ENCODE data around the gene CCDC7.
"Not testable (repeated sequence)": the region's sequence is repeated elsewhere in the genome, so short reads cannot be mapped to it uniquely, and the experiment has no call there.

The CCDC7 gene

GRCh38 chr10:32890444-32890843 lies 444.5 kb downstream of the CCDC7 start:
- no peak for DNase-seq

- DNase-seq, result no peak
Measured at GRCh38 chr10:32891261-32891660, 445.3 kb downstream of the CCDC7 start.

- no peak for DNase-seq
Measured at GRCh38 chr10:32893434-32893833, 447.5 kb downstream of the CCDC7 start.

GRCh38 chr10:32893916-32894664 lies 448.1 kb downstream of the CCDC7 start:
- DNase-seq, result no peak

GRCh38 chr10:32895200-32895968 lies 449.4 kb downstream of the CCDC7 start:
- not testable (repeated sequence) for DNase-seq

GRCh38 chr10:32901815-32902214 lies 455.9 kb downstream of the CCDC7 start:
- DNase-seq, result no peak

- no peak for DNase-seq
Measured at GRCh38 chr10:32905466-32905865, 459.5 kb downstream of the CCDC7 start.

- no peak for DNase-seq
Measured at GRCh38 chr10:32906595-32906994, 460.7 kb downstream of the CCDC7 start.

GRCh38 chr10:32909456-32909855 lies 463.5 kb downstream of the CCDC7 start:
- DNase-seq, result no peak

- DNase-seq, result not testable (repeated sequence)
Measured at GRCh38 chr10:32909970-32910369, 464.0 kb downstream of the CCDC7 start.

- DNase-seq, result no peak
Measured at GRCh38 chr10:32911285-32912016, 465.5 kb downstream of the CCDC7 start.

GRCh38 chr10:32917817-32918216 lies 471.9 kb downstream of the CCDC7 start:
- not testable (repeated sequence) for DNase-seq

GRCh38 chr10:32922170-32922569 lies 476.2 kb downstream of the CCDC7 start:
- no peak for DNase-seq

GRCh38 chr10:32923134-32923533 lies 477.2 kb downstream of the CCDC7 start:
- DNase-seq, result no peak

- DNase-seq, result no peak
Measured at GRCh38 chr10:32923849-32924248, 477.9 kb downstream of the CCDC7 start.

Data from CD4-positive, alpha-beta T cell treated with Interleukin-15 for 1 hour (primary cell).